ENCODE results near the gene SCGB3A1.

- no peak for TF ChIP-seq TAF1 (IDR thresholded peaks at IDR 0.05; ENCODE audit: borderline replicate concordance, insufficient read depth, low read length)
- TF ChIP-seq POLR2AphosphoS5 (IDR thresholded peaks at IDR 0.05; ENCODE audit: low read depth, low read length): no peak
- TF ChIP-seq, protein P1, sequence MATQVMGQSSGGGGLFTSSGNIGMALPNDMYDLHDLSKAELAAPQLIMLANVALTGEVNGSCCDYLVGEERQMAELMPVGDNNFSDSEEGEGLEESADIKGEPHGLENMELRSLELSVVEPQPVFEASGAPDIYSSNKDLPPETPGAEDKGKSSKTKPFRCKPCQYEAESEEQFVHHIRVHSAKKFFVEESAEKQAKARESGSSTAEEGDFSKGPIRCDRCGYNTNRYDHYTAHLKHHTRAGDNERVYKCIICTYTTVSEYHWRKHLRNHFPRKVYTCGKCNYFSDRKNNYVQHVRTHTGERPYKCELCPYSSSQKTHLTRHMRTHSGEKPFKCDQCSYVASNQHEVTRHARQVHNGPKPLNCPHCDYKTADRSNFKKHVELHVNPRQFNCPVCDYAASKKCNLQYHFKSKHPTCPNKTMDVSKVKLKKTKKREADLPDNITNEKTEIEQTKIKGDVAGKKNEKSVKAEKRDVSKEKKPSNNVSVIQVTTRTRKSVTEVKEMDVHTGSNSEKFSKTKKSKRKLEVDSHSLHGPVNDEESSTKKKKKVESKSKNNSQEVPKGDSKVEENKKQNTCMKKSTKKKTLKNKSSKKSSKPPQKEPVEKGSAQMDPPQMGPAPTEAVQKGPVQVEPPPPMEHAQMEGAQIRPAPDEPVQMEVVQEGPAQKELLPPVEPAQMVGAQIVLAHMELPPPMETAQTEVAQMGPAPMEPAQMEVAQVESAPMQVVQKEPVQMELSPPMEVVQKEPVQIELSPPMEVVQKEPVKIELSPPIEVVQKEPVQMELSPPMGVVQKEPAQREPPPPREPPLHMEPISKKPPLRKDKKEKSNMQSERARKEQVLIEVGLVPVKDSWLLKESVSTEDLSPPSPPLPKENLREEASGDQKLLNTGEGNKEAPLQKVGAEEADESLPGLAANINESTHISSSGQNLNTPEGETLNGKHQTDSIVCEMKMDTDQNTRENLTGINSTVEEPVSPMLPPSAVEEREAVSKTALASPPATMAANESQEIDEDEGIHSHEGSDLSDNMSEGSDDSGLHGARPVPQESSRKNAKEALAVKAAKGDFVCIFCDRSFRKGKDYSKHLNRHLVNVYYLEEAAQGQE (IDR thresholded peaks at IDR 0.05; ENCODE audit: insufficient read depth in 1 of 2, low read depth in 2 of 2, low read length in 2 of 2): no peak
Observed at GRCh38 chr5:180599590-180599914, 8.3 kb upstream of the SCGB3A1 start.

All from PFSK-1 (cell line).